ENCODE data around the gene RGS19. TPM values are rescaled to one million over a fixed set of nuclear protein-coding genes. Genes with fewer than 3 reads are reported as not detected.

Gene RGS19
- total and polyA plus RNA-seq, 2 of the 8 experiments (the other 6 are each of a cell fraction or from before 2014, with no cell fraction given): 12.7 to 16.8 TPM

GRCh38 chr20:64083378-64083803, 4.1 kb upstream of the RGS19 start (continued):
- no peak for TF ChIP-seq MAFK (IDR thresholded peaks at IDR 0.05; ENCODE audit: low read depth, low read length)
